Stimulated activated CD4-positive, alpha-beta T cell treated with anti-CD3 and anti-CD28 coated beads, Interleukin-1b, Interleukin-23, amount 100 ng/mL, for 4 hours (primary cell): Measurements from ENCODE around the gene NPS.

Source experiments
- DNase-seq, 2 donors: peaks; one replicate each; pipeline ENCODE4 v3.0.0-alpha.2; 2020; ENCODE audit warnings: low read depth in 2 of 2

Gene NPS

GRCh38 chr10:127549009-127549408, at the start of gene NPS:
NPS (plus strand) TSS chr10:127549309; CDS start chr10:127549369, 60 bp downstream.
- DNase-seq, result no peak

GRCh38 chr10:127500127-127500526, 49.0 kb upstream of the NPS start:
- no peak for DNase-seq

GRCh38 chr10:127506094-127506493, 43.0 kb upstream of the NPS start:
- DNase-seq, result no peak

- DNase-seq, result no peak
Measured at GRCh38 chr10:127522298-127522697, 26.8 kb upstream of the NPS start.

- no peak for DNase-seq
Measured at GRCh38 chr10:127523476-127523875, 25.6 kb upstream of the NPS start.

- DNase-seq, result no peak
Measured at GRCh38 chr10:127524229-127524628, 24.9 kb upstream of the NPS start.

- DNase-seq, result no peak
Measured at GRCh38 chr10:127524908-127525665, 24.0 kb upstream of the NPS start.

- no peak for DNase-seq
Measured at GRCh38 chr10:127525686-127526085, 23.4 kb upstream of the NPS start.

DNA sequence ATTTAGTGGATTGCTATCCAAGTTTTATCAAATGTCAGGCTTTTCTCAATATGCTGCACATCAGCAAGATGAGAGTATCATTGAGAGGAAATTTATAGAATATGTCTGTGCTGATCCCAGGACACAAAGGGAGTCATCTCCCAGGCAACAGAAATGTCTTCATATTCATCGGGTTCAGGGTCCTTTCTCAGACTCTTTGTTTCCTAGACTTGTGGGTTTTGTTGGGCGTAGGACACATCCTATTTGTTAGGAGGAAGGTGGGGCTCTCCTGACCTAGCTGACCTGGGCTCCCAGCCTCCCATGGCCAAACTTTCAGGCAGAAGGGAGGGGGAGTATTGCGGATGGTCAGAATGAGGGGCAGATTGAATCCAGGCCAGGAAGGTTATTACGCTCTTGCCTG, 22.9 kb upstream of the NPS start:
- DNase-seq, result no peak

GRCh38 chr10:127527320-127527719, 21.8 kb upstream of the NPS start:
- no peak for DNase-seq

DNA sequence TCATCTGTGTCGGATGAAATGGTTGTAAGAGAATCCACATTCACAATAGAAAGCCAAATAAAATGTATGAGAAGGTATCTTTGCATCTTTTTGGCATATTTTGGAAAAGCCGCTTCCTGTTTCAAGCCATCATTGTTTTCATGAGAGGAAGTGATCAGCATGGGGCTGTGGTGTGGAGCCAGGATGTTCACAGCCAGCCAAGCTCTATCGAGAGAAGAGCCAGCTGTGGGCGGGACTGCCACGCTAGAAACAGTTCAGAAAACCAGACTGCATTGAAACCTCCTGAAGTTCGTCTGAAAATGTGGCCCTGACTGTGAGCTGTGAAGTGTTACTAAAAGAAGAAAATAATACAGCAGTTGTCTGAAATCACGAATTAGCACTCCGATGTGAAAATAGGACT, 21.2 kb upstream of the NPS start:
- no peak for DNase-seq

- no peak for DNase-seq
Measured at GRCh38 chr10:127532193-127532592, 16.9 kb upstream of the NPS start.

- DNase-seq, result no peak
Measured at GRCh38 chr10:127532659-127533058, 16.4 kb upstream of the NPS start.

- DNase-seq, result no peak
Measured at GRCh38 chr10:127534074-127534473, 15.0 kb upstream of the NPS start.

DNA sequence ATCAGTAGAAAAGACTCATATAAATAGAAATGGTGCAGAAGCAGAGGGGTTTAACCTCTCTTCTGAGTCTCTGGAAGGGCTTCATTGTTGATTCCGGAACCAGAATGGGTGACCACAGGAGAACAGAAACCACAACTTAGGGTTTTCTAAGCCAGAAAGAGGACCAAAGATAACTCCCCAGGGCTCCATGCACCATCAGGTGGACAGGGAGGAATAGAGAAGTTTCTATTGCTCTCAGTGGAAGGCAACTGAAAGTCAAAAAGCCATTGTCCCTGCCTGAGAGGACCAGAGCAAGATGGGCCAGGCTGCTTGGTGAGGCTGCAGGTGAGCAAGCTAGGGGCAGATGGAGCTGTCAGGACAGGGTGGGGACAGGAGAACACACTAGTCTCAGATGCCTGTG, 14.6 kb upstream of the NPS start:
- no peak for DNase-seq

GRCh38 chr10:127535802-127536515, 13.2 kb upstream of the NPS start:
- no peak for DNase-seq

- no peak for DNase-seq
Measured at GRCh38 chr10:127536972-127537760, 11.9 kb upstream of the NPS start.

DNA sequence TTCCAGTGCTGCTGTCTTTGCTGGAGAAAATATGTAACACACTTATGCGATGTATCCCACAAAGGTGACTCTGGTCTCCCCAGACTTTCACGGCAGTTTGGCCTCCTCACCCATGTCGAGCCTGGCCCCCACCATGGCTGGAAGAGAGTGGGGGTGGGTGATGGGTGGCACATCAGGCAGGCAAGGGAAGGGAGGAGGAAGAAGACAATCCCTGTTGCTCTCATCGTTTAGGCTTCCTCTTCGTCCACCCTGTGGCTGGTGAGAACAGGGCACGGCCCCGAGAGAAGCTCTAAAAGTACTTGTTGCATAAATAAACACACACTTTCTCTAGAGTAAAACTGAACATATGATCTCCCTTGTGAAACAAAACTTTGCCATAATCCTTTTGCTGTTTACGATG, 11.2 kb upstream of the NPS start:
- DNase-seq, result no peak

DNA sequence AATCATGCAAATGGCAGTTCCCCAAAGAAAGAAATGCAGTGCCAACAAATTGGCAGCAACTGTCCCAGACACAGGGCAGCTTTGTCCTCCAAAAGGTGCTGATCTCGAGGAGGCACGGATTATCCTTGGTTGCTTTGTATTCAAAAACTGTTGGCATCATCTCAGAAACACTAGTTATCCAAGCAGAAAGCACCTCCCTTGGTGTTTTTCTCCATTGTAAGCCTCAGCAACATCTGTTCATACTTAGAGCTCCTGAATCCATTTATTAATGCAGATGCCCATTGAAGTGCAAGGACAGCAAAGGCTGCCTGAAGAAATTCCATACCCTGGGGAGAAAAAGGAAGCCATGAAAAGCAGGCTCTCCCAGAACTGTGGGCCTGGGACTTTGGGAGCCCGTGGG, 1.1 kb upstream of the NPS start:
- no peak for DNase-seq

- DNase-seq, result no peak
Measured at GRCh38 chr10:127550861-127551260, 1.8 kb downstream of the NPS start.

DNA sequence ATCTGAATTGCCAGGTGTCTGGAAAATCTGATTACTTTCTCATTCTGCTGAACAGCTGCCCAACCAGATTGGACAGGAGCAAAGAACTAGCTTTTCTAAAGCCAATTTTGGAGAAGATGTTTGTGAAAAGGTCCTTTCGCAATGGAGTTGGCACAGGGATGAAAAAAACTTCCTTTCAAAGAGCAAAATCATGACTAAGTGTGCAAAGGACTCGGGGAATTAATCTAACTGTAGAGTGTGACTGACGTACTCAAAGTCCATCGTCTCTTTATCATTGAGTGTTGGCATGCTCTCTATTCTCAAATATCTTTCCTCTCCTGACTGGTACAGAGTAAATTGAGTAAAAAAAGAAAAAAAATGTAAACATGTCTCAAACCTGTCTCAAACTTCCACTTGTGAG, 3.3 kb downstream of the NPS start:
- no peak for DNase-seq

GRCh38 chr10:127553417-127553816, 4.3 kb downstream of the NPS start:
- no peak for DNase-seq

DNA sequence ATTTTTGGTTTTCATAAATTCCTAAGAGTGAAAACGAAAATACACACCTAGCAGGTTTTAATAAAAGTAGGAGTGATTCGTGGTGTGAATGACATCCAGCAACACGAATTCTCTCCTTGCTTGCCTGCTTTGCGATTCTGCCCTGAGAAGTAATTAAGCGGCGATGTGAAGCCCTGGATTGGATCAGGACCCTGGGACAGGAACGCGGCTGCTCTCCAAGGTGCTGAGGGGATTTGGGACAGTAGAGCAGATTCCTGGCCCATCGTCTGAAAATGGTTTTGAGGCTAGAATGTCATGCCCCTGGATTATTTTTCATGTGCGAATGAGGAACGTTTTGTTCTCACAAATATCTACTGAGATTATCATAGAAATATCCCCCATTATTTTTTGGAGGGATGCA, 7.8 kb downstream of the NPS start:
- no peak for DNase-seq
